Breast epithelium (tissue), 4 donors: ENCODE data around the gene SKOR2. TPM values are rescaled to one million over a fixed set of nuclear protein-coding genes. Genes with fewer than 3 reads are reported as not detected.
"Not testable (repeated sequence)": the region's sequence is repeated elsewhere in the genome, so short reads cannot be mapped to it uniquely, and the experiment has no call there.

Source experiments
- DNase-seq, 2 donors: peaks; one replicate each; pipeline ENCODE4 v3.0.0-alpha.2; 2019; ENCODE audit warnings: low spot score in 2 of 2
- H3K27ac ChIP-seq, 2 donors: fragments of 200-600 bp; sonication (generic) in 1 of 2; one replicate each; pipeline ENCODE4 v1.5.1; 2016 to 2019; ENCODE audit warnings: mild to moderate bottlenecking in 1 of 2
- H3K27me3 ChIP-seq, 2 donors: fragments of 200-600 bp; sonication (generic) in 1 of 2; one replicate each; pipeline versions ENCODE4 v1.5.1 to v1.6.0; 2017 to 2019; ENCODE audit warnings: control low read depth in 1 of 2, mild to moderate bottlenecking in 1 of 2
- H3K36me3 ChIP-seq: fragments of 200-600 bp; one replicate; pipeline ENCODE4 v1.5.1; 2019
- H3K4me1 ChIP-seq, 2 donors: fragments of 200-600 bp; sonication (generic); one replicate each; pipeline ENCODE4 v1.5.1; 2016 to 2019; ENCODE audit warnings: control low read depth in 1 of 2
- H3K4me3 ChIP-seq, 3 donors: fragments of 200-600 bp; sonication (generic); 1 replicate in 2 of 3; 2 replicates in 1 of 3; pipeline ENCODE4 v1.5.1; 2016 to 2019; ENCODE audit warnings: mild to moderate bottlenecking in 3 of 3, moderate library complexity in 2 of 3
- H3K9me3 ChIP-seq, 2 donors: fragments of 200-600 bp; sonication (generic) in 1 of 2; one replicate each; pipeline ENCODE4 v1.5.1; 2016 to 2019; ENCODE audit warnings: control low read depth in 1 of 2
- CTCF ChIP-seq, 3 donors: fragments of 450-650 bp; IDR thresholded peaks; one replicate each; pipeline ENCODE4 v1.5.1; 2016 to 2017; ENCODE audit warnings: antibody characterized with exemption in 3 of 3, mild to moderate bottlenecking in 3 of 3, moderate library complexity in 3 of 3
- POLR2A ChIP-seq: fragments of 450-650 bp; IDR thresholded peaks from one replicate; pipeline ENCODE4 v1.6.1; 2016; ENCODE audit warnings: antibody characterized with exemption, mild to moderate bottlenecking, moderate library complexity
- POLR2AphosphoS5 ChIP-seq, 3 donors: sonication (generic); formaldehyde crosslinking; IDR thresholded peaks; one replicate each; pipeline ENCODE4 v1.6.1; 2017; ENCODE audit warnings: antibody characterized with exemption in 3 of 3
- intact Hi-C: fragments of 100-400 bp; cut with DNase I; formaldehyde crosslinking; loops from one replicate; pipeline ENCODE4 v1.15.1; 2023; ENCODE audit warnings: low total_unique reads
- total RNA-seq, 3 donors: library from RNA; depleted of rRNA; stranded (reverse); fragments of >200 nt; gene quantifications; one replicate each; pipeline ENCODE4 v1.1.0, GENCODE V29; 2016

The SKOR2 gene
- total RNA-seq, 3 donors from 2014 or later = not detected

DNA sequence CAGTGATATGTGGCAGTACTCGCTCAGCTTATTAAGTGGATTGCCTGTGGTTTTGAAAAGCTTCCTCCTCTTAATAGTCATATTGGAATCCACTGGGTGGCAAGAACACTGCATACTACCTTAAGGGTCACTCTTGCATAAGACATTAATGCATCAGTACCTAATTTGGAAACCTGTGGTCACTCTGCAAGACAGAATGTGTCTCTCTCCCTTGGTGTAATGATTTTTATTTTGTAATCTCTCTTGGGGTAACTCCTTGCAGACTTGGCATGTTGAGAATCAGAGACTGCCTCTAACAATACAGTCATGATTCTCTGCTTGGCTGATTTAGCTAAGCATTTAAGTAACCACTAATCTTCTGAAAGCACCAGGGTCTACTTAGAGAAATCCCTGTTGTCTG, 42.3 kb downstream of the SKOR2 start:
- no peak overlapping the region for H3K27ac ChIP-seq
- no peaks in the 10 kb centered on the region for H3K4me1 ChIP-seq
- no peak overlapping the region for H3K4me3 ChIP-seq
- H3K36me3 ChIP-seq = no peaks in the 10 kb centered on the region
- intact Hi-C loops = no loop called here
- DNase-seq = no peak
- H3K27me3 ChIP-seq = no peaks in the 10 kb centered on the region
- TF ChIP-seq CTCF (IDR thresholded peaks at IDR 0.05) (no peak), POLR2AphosphoS5 (IDR thresholded peaks at IDR 0.05) (no peak), POLR2A (no peak)
- no peaks in the 10 kb centered on the region for H3K9me3 ChIP-seq

GRCh38 chr18:47206945-47207637, 44.4 kb downstream of the SKOR2 start:
- intact Hi-C loops = no loop called here
- DNase-seq = no peak

DNA sequence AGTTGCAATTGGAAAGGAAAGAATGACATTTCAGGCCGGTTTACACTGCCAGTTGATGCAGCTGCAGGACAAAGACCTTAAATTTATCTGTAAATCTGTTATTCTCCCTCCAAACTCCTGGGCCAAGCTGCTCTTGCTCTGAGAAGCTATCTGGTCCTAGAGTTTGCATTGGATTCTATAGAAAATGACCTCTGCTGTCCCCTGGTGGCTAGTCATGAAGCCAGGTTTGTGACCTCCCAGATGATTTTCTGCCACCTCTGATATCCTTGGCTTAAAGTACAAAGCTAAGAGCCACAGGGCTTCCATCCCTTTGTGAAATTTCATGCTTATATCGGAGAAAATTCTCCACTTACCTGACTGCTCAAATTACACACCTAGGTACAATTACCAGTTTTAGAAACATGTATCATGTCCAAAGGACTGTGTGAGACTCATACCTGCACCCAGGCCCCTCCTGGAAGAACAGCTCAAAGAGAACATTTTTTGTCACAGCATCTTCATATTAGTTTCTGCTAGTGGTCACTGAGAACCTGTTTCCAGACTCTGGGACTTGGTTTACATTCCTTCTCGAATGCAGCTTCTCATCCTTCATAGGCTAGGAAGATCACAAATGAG, 46.4 kb downstream of the SKOR2 start:
- Histone ChIP-seq H3K4me1 (no peaks in the 10 kb centered on the region), H3K36me3 (no peaks in the 10 kb centered on the region), H3K4me3 (no peak overlapping the region), H3K27me3 (no peaks in the 10 kb centered on the region), H3K27ac (no peak overlapping the region), H3K9me3 (no peaks in the 10 kb centered on the region)
- intact Hi-C loops = no loop called here
- no peak for DNase-seq
- peak; percentile 19 to 65 (median 41) for TF ChIP-seq CTCF (IDR thresholded peaks at IDR 0.05)
- TF ChIP-seq POLR2AphosphoS5 (IDR thresholded peaks at IDR 0.05) = no peak

More at GRCh38 chr18:47206945-47207637, 44.4 kb downstream of the SKOR2 start:
- H3K27ac ChIP-seq = no peak overlapping the region
- no peaks in the 10 kb centered on the region for H3K4me1 ChIP-seq
- no peaks in the 10 kb centered on the region for H3K36me3 ChIP-seq
- no peaks in the 10 kb centered on the region for H3K9me3 ChIP-seq
- TF ChIP-seq CTCF (IDR thresholded peaks at IDR 0.05) = no peak
- TF ChIP-seq POLR2AphosphoS5 (IDR thresholded peaks at IDR 0.05) = no peak
- TF ChIP-seq POLR2A = no peak
- H3K4me3 ChIP-seq = no peak overlapping the region
- no peaks in the 10 kb centered on the region for H3K27me3 ChIP-seq

GRCh38 chr18:47203626-47204464, 47.6 kb downstream of the SKOR2 start:
- intact Hi-C loops = no loop called here
- H3K4me1 ChIP-seq = no peaks in the 10 kb centered on the region
- TF ChIP-seq POLR2A (no peak), CTCF (IDR thresholded peaks at IDR 0.05) (no peak), POLR2AphosphoS5 (IDR thresholded peaks at IDR 0.05) (no peak)
- no peaks in the 10 kb centered on the region for H3K27me3 ChIP-seq
- no peak for DNase-seq
- H3K36me3 ChIP-seq = no peaks in the 10 kb centered on the region
- H3K9me3 ChIP-seq = no peaks in the 10 kb centered on the region
- H3K27ac ChIP-seq = no peak overlapping the region
- H3K4me3 ChIP-seq = no peak overlapping the region

DNA sequence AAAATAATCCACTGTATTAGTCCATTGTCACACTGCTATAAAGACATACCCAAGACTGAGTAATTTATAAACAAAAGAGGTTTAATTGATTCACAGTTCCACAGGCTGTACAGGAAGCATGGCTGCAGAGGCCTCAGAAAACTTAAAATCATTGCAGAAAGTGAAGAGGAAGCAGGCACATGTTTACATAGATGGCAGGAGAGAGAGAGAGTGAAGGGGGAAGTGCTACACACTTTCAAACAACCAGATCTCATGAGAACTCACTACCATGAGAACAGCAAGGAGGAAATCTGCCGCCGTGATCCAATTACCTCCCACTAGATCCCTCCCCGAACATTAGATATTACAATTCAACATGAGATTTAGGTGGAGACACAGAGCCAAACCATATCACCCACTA, 55.5 kb downstream of the SKOR2 start:
- H3K9me3 ChIP-seq, H3K4me1 ChIP-seq, DNase-seq, H3K27me3 ChIP-seq, H3K4me3 ChIP-seq, intact Hi-C loops, H3K36me3 ChIP-seq, H3K27ac ChIP-seq: not testable (repeated sequence)
